HepG2 (cell line): ENCODE results near the gene VAMP3. TPM values are rescaled to one million over a fixed set of nuclear protein-coding genes. Genes with fewer than 3 reads are reported as not detected.

Experiments used
- ATAC-seq: fragments of 200-7000 bp; cut with Tn5 transposase; 3 replicates; pipeline ENCODE4 v1.9.1; 2020; ENCODE audit warnings: mild to moderate bottlenecking, moderate library complexity
- BruUV-seq: library from RNA; stranded (reverse); fragments of 400-500 nt; replicated peaks from 2 replicates; lab custom pipeline; 2021; lab: Mats Ljungman, UMichigan
- CTCF ChIA-PET: fragments of 300-600 bp; formaldehyde crosslinking; extraction: SDS; loops from one replicate; lab custom pipeline; 2021; ENCODE audit warnings: low total read pairs, inconsistent platforms, low intra/inter-chr PET ratio; lab: Yijun Ruan, JAX
- POLR2A ChIA-PET: fragments of 350-600 bp; sonication (Branson Sonifier 250); formaldehyde crosslinking; loops from one replicate; lab custom pipeline; 2020; ENCODE audit warnings: antibody characterized with exemption, inconsistent platforms; lab: Yijun Ruan, JAX
- DNase-seq: peaks from one replicate; pipeline ENCODE4 v3.0.0-alpha.2; 2015; ENCODE audit warnings: low spot score
- FAIRE-seq: peaks from 3 replicates; lab custom pipeline; 2011; peaks lifted over from hg19 to GRCh38; lab: Jason Lieb, UNC
- H2AFZ ChIP-seq: one replicate; pipeline ENCODE4 v1.6.1; 2011; ENCODE audit warnings: low read length, inconsistent platforms
- H3K27ac ChIP-seq: fragments of 300-600 bp; 3 replicates; pipeline ENCODE4 v1.8.0; 2011; ENCODE audit warnings: mixed run types, mild to moderate bottlenecking, mixed read lengths, low read length, inconsistent platforms; ENCODE audit not compliant: insufficient read depth; ENCODE audit errors: extremely low read length
- H3K27me3 ChIP-seq, 2 experiments: fragments of 200-600 bp in 1 of 2; 2 replicates in 1 of 2; 3 replicates in 1 of 2; pipeline versions ENCODE4 v1.6.0 to v1.8.0; 2011; ENCODE audit warnings: low read length in 2 of 2, mild to moderate bottlenecking in 2 of 2, moderate library complexity in 2 of 2, inconsistent platforms in 1 of 2; ENCODE audit not compliant: insufficient read depth in 2 of 2, control insufficient read depth in 1 of 2
- H3K36me3 ChIP-seq, 2 experiments: fragments of 200-600 bp in 1 of 2; replicated peaks in 1 of 2; 2 replicates in 1 of 2; 3 replicates in 1 of 2; pipeline versions ENCODE4 v1.5.1 to v1.8.0; 2011; ENCODE audit warnings: low read length in 2 of 2, inconsistent platforms in 1 of 2; ENCODE audit not compliant: insufficient read depth in 2 of 2, control insufficient read depth in 1 of 2
- H3K4me1 ChIP-seq: 2 replicates; pipeline ENCODE4 v1.5.1; 2012; ENCODE audit warnings: low read length, inconsistent platforms; ENCODE audit not compliant: insufficient read depth
- H3K4me2 ChIP-seq: 2 replicates; pipeline ENCODE4 v1.6.0; 2011; ENCODE audit warnings: low read depth, low read length, inconsistent platforms
- H3K4me3 ChIP-seq, 3 experiments: fragments of 200-600 bp in 1 of 3; sonication (generic), shearing (Covaris generic) in 1 of 3; replicated peaks in 1 of 3; 2 replicates each; pipeline ENCODE4 v1.5.1; 2011 to 2016; ENCODE audit warnings: low read length in 3 of 3, inconsistent platforms in 2 of 3, low read depth in 2 of 3, mild to moderate bottlenecking in 2 of 3, control low read depth in 1 of 3, mixed read lengths in 1 of 3; ENCODE audit not compliant: insufficient read depth in 1 of 3
- H3K79me2 ChIP-seq: one replicate; pipeline ENCODE4 v1.6.1; 2011; ENCODE audit warnings: low read length, inconsistent platforms; ENCODE audit not compliant: insufficient read depth
- H3K9ac ChIP-seq: 2 replicates; pipeline ENCODE4 v1.6.0; 2011; ENCODE audit warnings: mild to moderate bottlenecking, low read depth, low read length, inconsistent platforms; ENCODE audit not compliant: insufficient read depth
- H3K9me3 ChIP-seq: 2 replicates; pipeline ENCODE4 v1.5.1; 2012; ENCODE audit warnings: mild to moderate bottlenecking, low read length
- H4K20me1 ChIP-seq: 2 replicates; pipeline ENCODE4 v1.6.0; 2011; ENCODE audit warnings: inconsistent platforms, mild to moderate bottlenecking, low read length, moderate library complexity; ENCODE audit not compliant: insufficient read depth
- CHD2 ChIP-seq: IDR thresholded peaks from 2 replicates; pipeline ENCODE4 v1.6.1; 2011; ENCODE audit warnings: low read depth, low read length, improper control_type of control experiment
- NCOA1 ChIP-seq: sonication (generic); formaldehyde crosslinking; IDR thresholded peaks from 2 replicates; pipeline ENCODE4 v1.9.0; 2021; ENCODE audit warnings: missing genetic modification reagents
- PAWR ChIP-seq: sonication (generic); formaldehyde crosslinking; IDR thresholded peaks from 2 replicates; pipeline ENCODE4 v1.4.0; 2020; ENCODE audit warnings: missing genetic modification reagents, mild to moderate bottlenecking, borderline replicate concordance
- SRF ChIP-seq: IDR thresholded peaks from 2 replicates; pipeline ENCODE4 v1.6.1; 2011; ENCODE audit warnings: mild to moderate bottlenecking, low read depth, low read length, moderate library complexity
- XBP1 ChIP-seq: sonication (generic); formaldehyde crosslinking; IDR thresholded peaks from 2 replicates; pipeline ENCODE4 v1.5.0; 2020; ENCODE audit warnings: missing genetic modification reagents
- ZFAT ChIP-seq: sonication (generic); formaldehyde crosslinking; conservative IDR thresholded peaks from 2 replicates; pipeline ENCODE4 v1.8.1; 2023; ENCODE audit warnings: missing genetic modification reagents, inconsistent platforms
- ZNF230 ChIP-seq: sonication (generic); formaldehyde crosslinking; IDR thresholded peaks from 2 replicates; pipeline ENCODE4 v1.4.0; 2020; ENCODE audit warnings: mild to moderate bottlenecking, missing genetic modification reagents
- ZNF296 ChIP-seq: sonication (generic); formaldehyde crosslinking; conservative IDR thresholded peaks from 2 replicates; pipeline ENCODE4 v1.5.0; 2020; ENCODE audit warnings: mild to moderate bottlenecking, missing genetic modification reagents
- WGBS: methylation state at CpG from one replicate; pipeline ENCODE4 v1.1.6; 2017; ENCODE audit warnings: low lambda C conversion rate; 5-methylcytosine and 5-hydroxymethylcytosine counted together
- in situ Hi-C: cut with HindIII; loops from 2 replicates; pipeline ENCODE4 v1.10.0; 2017; ENCODE audit warnings: low pct_unique_long_range_greater_than_20kb; ENCODE audit not compliant: extremely low pct_ligation_motif_present
- intact Hi-C: fragments of 100-400 bp; cut with micrococcal nuclease; formaldehyde crosslinking; loops from one replicate; pipeline ENCODE4 v1.10.0; 2022; ENCODE audit not compliant: unreplicated experiment
- polyA plus RNA-seq, 8 experiments: library from polyadenylated mRNA; depleted of rRNA in 3 of 8; stranded (reverse) in 7 of 8; unstranded in 1 of 8; fragments of >200 nt; fragmentation: Illumina TruSeq in 4 of 8; extraction: Trizol in 4 of 8; gene quantifications; 2 replicates each; pipeline versions ENCODE4 v1.2.1 to v1.2.3, GENCODE V29; 2011 to 2016; ENCODE audit warnings: low read depth in 4 of 8, missing spikeins in 1 of 8, mixed read lengths in 1 of 8; ENCODE audit not compliant: insufficient read depth in 1 of 8
- total RNA-seq, 5 experiments: library from RNA; depleted of rRNA; stranded (reverse); fragments of >200 nt; fragmentation: Illumina TruSeq; extraction: Trizol; gene quantifications; 2 replicates each; pipeline ENCODE4 v1.2.3, GENCODE V29; 2016; ENCODE audit warnings: low read depth in 1 of 5
- TF ChIP-seq, protein P1 (sequence below): fragments of 450-650 bp; IDR thresholded peaks from 2 replicates; pipeline ENCODE4 v1.6.1; 2016

The VAMP3 gene
- total and polyA plus RNA-seq, 2 of the 13 experiments (the other 11 are each of a cell fraction or from before 2014, with no cell fraction given) = 75.3 to 88.7 TPM

DNA sequence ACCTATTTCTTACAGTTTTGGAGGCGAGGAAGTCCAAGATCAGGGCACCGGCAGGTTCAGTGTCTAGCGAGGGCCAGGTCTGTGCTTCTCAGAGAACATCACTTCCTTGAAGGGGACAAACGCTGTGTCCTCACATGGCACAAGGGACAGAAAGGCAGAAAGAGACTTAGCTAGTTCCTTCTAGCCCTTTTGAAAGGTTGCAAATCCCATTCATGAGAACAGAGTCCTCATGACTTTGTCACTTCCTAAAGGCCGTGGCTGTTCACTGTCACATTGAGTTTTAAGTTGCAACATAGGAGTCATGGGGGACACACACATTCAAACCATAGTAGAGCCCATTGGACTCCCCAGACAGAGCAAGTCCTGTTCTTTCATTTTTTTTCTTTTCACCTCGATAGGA, 40.4 kb downstream of the VAMP3 start (continued):
- TF ChIP-seq NCOA1 (no peak), CHD2 (no peak), PAWR (CRISPR knock-in tag) (no peak), ZFAT (CRISPR knock-in tag) (no peak), SRF (no peak)

DNA sequence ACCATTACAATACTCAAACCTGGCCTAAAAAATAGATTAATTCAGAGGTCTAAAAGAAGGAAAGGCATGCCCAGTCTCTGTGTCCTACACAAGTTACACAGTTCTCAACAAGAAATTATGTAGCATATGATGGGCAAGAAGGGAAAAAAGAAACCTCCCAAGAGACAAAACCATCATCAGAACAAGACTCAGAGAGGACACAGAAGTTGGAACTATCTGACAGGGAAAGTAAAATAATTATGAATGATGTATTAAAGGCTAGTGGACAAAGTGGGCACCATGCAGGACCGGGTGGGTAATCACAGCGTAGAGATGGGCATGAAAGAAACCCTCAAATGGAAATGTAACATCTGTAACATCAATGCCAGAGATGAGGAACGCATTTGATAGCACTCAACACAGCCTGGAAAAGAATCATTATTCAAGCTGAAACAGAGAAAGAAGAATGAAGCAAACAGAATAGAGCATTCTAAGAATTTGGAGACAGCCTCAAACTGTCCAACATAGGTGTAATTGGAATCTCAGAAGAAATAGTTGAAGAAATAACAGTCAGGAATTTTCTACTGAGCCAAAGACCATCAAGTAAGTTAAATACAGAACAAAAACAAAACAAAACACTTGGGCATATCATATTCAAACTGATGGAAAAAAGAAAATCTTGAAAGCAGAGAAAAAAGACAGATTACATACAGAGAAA, 42.7 kb downstream of the VAMP3 start:
- no peaks in the 10 kb centered on the region for H3K79me2 ChIP-seq
- POLR2A ChIA-PET = no interaction called here
- no TSS peak for BruUV-seq
- in situ Hi-C loops = no loop called here
- no peak for TF ChIP-seq ZNF230 (CRISPR knock-in tag)
- TF ChIP-seq, protein P1, sequence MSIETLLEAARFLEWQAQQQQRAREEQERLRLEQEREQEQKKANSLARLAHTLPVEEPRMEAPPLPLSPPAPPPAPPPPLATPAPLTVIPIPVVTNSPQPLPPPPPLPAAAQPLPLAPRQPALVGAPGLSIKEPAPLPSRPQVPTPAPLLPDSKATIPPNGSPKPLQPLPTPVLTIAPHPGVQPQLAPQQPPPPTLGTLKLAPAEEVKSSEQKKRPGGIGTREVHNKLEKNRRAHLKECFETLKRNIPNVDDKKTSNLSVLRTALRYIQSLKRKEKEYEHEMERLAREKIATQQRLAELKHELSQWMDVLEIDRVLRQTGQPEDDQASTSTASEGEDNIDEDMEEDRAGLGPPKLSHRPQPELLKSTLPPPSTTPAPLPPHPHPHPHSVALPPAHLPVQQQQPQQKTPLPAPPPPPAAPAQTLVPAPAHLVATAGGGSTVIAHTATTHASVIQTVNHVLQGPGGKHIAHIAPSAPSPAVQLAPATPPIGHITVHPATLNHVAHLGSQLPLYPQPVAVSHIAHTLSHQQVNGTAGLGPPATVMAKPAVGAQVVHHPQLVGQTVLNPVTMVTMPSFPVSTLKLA = no peak
- no peak for TF ChIP-seq ZNF296
- no peak for TF ChIP-seq XBP1 (CRISPR knock-in tag)
- TF ChIP-seq, all 625 proteins: peak for 0
- H3K27me3 ChIP-seq = no peaks in the 10 kb centered on the region
- H3K4me2 ChIP-seq = no peak overlapping the region
- no peaks in the 10 kb centered on the region for H4K20me1 ChIP-seq
- no peak overlapping the region for H3K9ac ChIP-seq
- intact Hi-C loops = no loop called here
- no peak for DNase-seq
- H3K4me3 ChIP-seq = no peak overlapping the region
- H2AFZ ChIP-seq = no peak overlapping the region
- no peaks in the 10 kb centered on the region for H3K4me1 ChIP-seq
- H3K27ac ChIP-seq = no peak overlapping the region
- peaks cover 15% of the 10 kb centered on the region for H3K9me3 ChIP-seq
- 68% methylated on average over 3 of the region's 3 CpGs for WGBS
- H3K36me3 ChIP-seq = peaks cover 2 to 16% of the 10 kb centered on the region in 2 experiments; a peak in 3 of 5 replicates
- no peak for FAIRE-seq
- ATAC-seq = no peak
- CTCF ChIA-PET = no interaction called here
